Measurements from ENCODE around the gene MRPL51.
"Not testable (repeated sequence)": the region's sequence is repeated elsewhere in the genome, so short reads cannot be mapped to it uniquely, and the experiment has no call there.

The MRPL51 gene

GRCh38 chr12:6532051-6532926, 39.2 kb upstream of the MRPL51 start:
- in situ Hi-C loops (cut with MboI; ENCODE audit: low sequenced_read_pairs), result no loop called here

GRCh38 chr12:6530576-6531260, 37.7 kb upstream of the MRPL51 start:
- in situ Hi-C loops (cut with MboI; ENCODE audit: low sequenced_read_pairs), result no loop called here

DNA sequence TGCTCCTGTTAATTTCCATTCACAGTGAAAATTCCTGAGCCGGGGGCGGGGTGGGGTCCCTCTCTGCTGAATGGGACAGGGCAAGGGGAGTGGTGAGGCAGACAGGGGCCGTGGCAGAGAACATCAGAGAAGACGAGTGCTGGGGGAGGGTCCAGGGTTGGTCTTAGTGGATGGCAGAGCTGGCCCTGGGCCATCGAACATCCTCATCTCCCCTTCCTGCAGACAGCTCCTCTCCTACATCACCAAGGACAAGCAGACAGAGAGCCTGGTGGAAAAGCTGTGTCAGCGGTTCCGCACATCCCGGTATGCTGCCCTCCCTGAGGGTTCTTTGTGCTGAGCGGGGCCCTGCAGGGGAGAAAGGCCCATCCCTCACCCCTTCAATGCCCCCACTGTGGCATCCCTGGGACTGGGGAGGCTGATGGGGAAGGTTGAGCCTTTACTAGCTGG, 36.3 kb upstream of the MRPL51 start:
- in situ Hi-C loops (cut with MboI; ENCODE audit: low sequenced_read_pairs), result no loop called here

DNA sequence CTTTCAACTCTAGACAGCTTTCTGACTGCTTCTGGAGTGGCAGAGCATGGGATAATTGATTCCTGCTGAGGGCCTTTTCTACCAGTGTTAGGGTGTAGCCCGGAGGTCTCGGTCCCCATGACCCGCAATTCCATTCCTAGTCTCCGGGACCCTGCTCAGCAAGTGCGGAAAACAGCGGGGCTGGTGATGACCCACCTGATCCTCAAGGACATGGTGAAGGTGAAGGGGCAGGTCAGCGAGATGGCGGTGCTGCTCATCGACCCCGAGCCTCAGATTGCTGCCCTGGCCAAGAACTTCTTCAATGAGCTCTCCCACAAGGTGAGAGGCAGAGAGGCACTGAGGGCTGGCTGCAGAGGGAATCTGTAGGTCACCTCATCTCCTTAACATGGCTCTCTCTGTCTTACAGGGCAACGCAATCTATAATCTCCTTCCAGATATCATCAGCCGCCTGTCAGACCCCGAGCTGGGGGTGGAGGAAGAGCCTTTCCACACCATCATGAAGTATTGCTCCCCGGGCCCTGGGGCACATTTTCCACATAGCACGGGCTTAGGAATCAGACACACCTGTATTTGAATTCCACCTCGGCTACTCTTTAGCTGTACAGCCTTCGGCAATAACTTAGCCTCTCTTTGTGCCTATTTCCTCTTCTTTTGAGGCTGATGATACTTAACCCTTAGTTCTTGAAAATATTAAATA, 35.6 kb upstream of the MRPL51 start:
- in situ Hi-C loops (cut with MboI; ENCODE audit: low sequenced_read_pairs), result no loop called here

GRCh38 chr12:6527711-6528110, 34.6 kb upstream of the MRPL51 start:
- in situ Hi-C loops (cut with MboI; ENCODE audit: low sequenced_read_pairs), result no loop called here

- in situ Hi-C loops (cut with MboI; ENCODE audit: low sequenced_read_pairs), result no loop called here
Observed at GRCh38 chr12:6526766-6527525, 33.9 kb upstream of the MRPL51 start.

GRCh38 chr12:6526201-6526600, 33.1 kb upstream of the MRPL51 start:
- in situ Hi-C loops (cut with MboI; ENCODE audit: low sequenced_read_pairs), result no loop called here

- in situ Hi-C loops (cut with MboI; ENCODE audit: low sequenced_read_pairs), result no loop called here
Observed at GRCh38 chr12:6524648-6525047, 31.6 kb upstream of the MRPL51 start.

DNA sequence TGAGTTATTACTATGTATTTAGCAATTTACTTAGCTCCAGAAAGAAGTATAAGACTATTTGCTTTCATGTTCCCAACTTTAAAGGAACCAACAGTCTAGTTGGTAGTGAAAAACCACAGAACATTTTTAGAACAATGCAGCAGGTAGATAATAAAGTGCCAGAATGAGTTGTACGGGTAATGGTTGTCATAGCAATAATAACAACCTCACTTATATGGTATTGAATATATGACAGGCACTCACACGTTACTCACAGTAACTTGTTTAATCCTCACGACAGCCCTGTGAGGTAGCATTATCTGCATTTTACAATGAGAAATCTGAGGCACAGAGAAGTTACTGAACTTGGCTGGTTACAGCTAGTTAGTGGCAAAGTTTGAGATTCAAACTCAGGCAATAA, 30.6 kb upstream of the MRPL51 start:
- in situ Hi-C loops (cut with MboI; ENCODE audit: low sequenced_read_pairs), result no loop called here

GRCh38 chr12:6522193-6522592, 29.1 kb upstream of the MRPL51 start:
- in situ Hi-C loops (cut with MboI; ENCODE audit: low sequenced_read_pairs), result no loop called here

- in situ Hi-C loops (cut with MboI; ENCODE audit: low sequenced_read_pairs), result no loop called here
Observed at GRCh38 chr12:6520186-6520585, 27.1 kb upstream of the MRPL51 start.

DNA sequence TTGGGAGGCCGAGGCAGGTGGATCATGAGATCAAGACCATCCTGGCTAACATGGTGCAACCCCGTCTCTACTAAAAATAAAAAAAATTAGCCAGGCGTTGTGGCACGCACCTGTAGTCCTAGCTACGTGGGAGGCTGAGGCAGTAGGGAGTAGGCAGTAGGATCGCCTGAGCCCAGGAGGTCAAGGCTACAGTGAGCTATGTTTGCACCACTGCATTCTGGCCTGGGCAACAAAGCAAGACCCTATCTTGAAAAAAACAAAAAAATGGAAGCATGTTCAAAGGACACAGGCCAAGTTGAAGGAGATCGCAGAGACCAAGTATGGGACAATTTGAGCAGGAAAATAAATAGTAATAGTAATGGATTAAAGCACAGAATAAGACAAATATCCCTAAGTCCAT, 15.0 kb upstream of the MRPL51 start:
- in situ Hi-C loops (cut with MboI; ENCODE audit: low sequenced_read_pairs), result no loop called here

DNA sequence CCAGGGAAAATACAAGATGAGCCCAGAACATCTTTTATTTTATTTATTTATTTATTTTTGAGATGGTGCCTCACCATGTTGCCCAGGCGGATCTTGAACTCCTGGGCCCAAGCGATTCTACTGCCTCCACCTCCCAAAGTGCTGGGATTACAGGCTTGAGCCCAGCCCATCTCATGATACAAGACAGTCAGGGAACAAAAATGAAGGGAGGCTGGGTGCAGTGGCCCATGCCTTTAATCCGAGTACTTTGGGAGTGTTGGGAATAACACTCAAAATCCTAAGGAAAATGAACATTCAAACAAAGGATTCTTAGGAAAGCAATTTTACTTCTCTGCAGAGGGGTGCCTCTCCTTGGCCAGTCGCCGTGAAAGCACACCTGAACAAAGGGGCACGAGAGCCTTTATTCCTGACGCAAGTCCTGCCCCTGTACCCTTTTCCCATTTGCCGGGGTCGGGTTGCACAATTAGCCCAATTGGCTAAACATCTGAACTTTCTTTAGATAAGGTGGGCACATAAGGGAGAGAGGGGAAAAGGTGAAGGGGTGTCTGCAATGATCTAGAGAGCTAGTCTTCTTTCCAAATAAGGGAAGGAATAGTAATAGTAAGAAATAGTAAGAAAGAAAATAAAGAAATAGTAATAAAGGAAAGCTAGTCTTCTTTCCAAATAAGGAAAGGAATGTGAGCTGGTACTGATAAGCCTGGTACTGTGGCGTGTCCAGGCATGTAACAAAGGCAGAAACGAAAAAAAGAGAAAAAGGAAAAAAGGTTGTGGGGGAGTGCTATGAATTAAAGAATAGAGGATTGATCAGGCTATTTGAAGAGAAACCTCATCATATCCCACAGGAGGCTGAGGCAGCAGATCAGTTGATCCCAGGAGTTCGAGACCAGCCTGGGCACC, 14.3 kb upstream of the MRPL51 start:
- in situ Hi-C loops (cut with MboI; ENCODE audit: low sequenced_read_pairs), result no loop called here

DNA sequence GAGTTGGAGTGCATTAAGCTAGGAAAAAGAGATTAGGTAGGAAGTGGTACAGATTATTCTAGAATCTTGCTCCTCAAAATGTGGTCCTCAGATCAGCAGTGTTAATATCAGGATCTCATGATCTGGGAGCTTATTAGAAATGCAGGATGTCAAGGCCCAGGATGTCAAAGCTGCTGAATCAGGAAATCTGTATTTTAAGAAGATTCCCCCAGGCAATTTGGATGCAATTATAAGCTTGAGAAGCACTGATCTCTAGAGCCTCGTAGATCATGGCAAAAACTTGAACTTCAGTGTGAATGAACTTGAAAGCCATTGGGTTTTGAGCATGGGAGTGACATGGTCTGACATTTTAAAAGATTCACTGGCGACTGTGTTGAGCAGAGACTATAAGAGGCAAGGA, 7.4 kb upstream of the MRPL51 start:
- in situ Hi-C loops (cut with MboI; ENCODE audit: low sequenced_read_pairs), result no loop called here

DNA sequence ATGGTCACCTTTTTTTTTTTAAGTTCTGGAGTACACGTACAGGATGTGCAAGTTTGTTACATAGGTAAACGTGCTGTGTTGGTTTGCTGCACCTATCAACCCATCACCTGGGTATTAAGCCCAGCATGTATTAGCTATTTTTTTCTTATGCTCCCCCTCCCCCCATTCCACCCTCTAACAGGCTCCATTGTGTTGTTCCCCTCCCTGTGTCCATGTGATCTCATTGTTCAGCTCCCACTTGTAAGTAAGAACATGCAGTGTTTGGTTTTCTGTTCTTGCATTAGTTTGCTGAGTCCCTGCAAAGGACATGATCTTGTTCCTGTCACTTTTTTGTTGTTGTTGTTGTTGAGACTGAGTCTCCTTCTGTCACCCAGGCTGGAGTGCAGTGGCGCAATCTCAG, 4.2 kb upstream of the MRPL51 start:
- in situ Hi-C loops (cut with MboI; ENCODE audit: low sequenced_read_pairs), result not testable (repeated sequence)

GRCh38 chr12:6494968-6495367, 1.9 kb upstream of the MRPL51 start:
- in situ Hi-C loops (cut with MboI; ENCODE audit: low sequenced_read_pairs), result no loop called here

- in situ Hi-C loops (cut with MboI; ENCODE audit: low sequenced_read_pairs), result no loop called here
Observed at GRCh38 chr12:6494258-6494743, 1.2 kb upstream of the MRPL51 start.

DNA sequence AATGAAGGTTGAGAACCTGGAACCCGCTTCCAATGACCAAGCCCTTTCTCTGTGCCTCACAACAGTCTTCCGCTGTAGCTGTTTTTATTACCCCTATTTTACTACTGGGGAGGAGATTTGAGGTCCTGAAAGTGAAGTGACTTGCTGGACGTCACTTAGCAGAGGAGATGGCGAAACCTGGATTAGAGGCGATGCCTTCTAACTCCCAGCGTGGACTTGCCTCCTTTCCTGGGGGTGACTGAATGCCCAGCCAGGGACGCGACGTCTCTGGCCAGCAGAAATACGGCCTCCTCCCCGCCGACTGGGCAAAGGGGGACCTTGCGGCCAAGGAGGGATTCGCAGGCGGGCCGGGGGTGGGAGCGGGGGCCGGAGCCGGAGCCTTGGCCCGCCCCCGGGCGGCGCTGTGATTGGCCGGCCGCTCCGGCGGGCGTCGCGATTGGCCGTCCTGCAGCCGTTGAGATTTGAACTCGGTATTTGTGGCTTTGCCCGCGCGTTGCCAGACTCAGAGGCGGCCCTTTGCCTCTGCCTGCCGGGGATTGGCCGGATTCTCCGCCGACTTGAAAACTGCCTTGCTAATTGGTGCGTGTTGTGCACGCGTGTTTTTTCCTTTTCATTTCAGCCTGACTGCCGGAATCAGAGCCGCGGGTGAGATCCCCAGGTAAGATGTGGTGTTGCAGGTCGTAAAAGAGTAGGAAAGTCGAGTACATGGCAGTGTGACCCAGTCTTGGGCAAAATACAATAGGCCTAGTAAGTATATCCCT, 615 bp upstream of the MRPL51 start, which contains the start of gene NCAPD2:
Gene NCAPD2, plus strand, starts transcription at position 606 of the 761 bp plus-strand sequence. CDS start 997 bp downstream, outside the sequence.
- in situ Hi-C loops (cut with MboI; ENCODE audit: low sequenced_read_pairs), result no loop called here

GRCh38 chr12:6490673-6491072, 2.4 kb downstream of the MRPL51 start:
- in situ Hi-C loops (cut with MboI; ENCODE audit: low sequenced_read_pairs), result not testable (repeated sequence)
